GM18499 (cell line): ENCODE results near the gene MSANTD3.
"Not testable (repeated sequence)": the region's sequence is repeated elsewhere in the genome, so short reads cannot be mapped to it uniquely, and the experiment has no call there.

Experiments
- ATAC-seq: cut with Tn5 transposase; IDR thresholded peaks from one replicate; pipeline ENCODE4 v1.9.1; 2021; ENCODE audit warnings: moderate number of reproducible peaks; ENCODE audit not compliant: insufficient read depth, unreplicated experiment

Gene MSANTD3

DNA sequence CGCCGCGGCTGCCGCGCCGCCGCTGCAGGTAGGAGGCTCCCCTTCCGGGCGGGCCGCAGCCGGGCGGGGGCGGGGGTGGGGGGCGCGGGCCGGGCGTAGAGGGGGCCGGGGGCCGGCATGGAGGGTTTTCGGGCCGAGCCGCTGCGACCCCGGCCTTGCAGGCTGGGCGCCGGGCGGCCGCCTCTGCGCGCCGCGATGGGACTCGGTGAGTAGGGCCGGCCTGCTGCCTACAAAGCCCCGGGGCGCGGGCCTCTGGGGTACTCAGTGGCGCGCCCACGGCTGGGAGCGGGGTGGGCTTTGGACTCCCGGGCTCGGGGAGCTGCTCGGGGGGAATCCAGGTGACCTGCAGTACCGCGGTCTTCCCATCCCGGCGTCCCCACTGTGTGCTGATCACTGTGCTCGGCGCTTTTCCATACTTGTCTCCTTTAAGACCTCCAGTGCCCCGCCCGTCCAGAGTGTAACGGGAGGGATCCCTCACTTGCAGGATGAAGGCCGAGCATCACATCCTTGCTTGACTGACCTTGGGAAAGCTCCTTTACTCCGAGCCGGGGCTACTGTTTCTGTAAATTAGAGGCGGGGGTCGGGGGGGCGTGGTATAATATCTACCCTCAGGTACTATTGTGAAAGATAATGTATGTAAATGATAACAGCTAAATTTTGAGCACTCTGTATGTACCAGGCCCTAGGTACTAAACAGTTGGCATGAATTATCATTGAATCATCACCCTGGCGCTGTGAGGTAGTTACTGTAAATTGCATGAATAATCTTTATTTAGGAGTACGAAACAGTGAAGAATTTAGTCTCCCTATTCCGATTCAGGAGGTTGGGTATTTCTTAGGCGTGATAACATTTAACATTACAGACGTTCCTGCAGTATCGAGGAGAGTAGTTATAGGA, 672 bp downstream of the MSANTD3 start:
- ATAC-seq, result no peak

GRCh38 chr9:100428871-100429654, 2.1 kb downstream of the MSANTD3 start:
- no peak for ATAC-seq

- ATAC-seq, result no peak
Observed at GRCh38 chr9:100430286-100430940, 3.5 kb downstream of the MSANTD3 start.

GRCh38 chr9:100431886-100432285, 4.9 kb downstream of the MSANTD3 start:
- ATAC-seq, result no peak

GRCh38 chr9:100432736-100433135, 5.8 kb downstream of the MSANTD3 start:
- ATAC-seq, result no peak

- no peak for ATAC-seq
Observed at GRCh38 chr9:100436571-100436970, 9.6 kb downstream of the MSANTD3 start.

- ATAC-seq, result no peak
Observed at GRCh38 chr9:100437860-100438805, 11.2 kb downstream of the MSANTD3 start.

DNA sequence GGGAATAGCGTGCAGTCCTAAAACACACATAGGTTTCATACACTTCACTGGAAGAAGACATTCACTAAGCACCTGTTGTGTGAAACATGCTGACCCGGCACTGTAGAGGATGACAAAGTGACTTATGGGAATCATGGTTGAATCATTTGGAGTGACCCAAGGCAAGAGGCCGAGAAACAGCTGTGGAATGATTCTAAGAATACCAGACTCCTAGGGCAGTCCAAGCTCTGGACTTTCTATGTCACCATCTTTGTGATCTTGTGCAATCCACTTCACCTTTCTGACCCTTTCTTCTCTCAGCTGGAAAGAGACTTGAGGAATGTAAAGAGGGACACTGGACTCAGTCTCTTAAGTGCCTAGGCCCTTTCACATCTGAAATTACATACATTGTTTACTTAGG, 13.1 kb downstream of the MSANTD3 start:
- ATAC-seq, result no peak

DNA sequence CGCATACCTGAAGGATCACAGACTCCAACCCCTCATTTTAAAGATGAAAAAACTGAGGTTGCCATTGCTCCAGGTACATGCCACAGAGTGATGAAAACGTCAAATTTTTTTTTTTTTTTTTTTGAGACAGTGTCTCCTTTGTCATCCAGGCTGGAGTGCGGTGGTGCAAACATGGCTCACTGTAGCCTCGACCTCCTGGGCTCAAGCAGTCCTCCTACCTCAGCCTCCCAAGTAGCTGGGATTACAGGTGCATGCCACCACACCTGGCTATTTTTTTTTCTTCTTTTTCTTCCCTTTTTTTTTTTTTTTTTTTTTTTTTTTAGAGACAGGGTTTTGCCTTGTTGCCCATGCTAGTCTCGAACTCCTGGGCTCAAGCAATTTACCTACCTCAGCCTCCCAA, 13.5 kb downstream of the MSANTD3 start:
- not testable (repeated sequence) for ATAC-seq

DNA sequence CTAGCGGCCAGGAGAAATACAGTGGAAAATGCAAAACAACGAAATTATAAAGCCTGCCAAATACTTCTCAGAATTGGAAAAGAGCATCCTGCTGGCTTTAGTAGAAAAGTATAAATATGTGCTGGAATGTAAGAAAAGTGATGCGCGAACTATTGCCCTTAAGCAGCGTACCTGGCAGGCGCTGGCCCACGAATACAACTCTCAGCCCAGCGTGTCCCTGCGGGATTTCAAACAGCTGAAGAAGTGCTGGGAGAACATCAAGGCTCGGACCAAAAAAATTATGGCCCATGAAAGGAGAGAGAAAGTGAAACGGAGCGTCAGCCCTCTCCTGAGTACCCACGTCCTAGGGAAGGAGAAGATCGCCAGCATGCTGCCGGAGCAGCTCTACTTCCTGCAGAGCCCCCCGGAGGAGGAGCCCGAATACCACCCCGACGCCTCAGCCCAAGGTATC, 15.0 kb downstream of the MSANTD3 start:
- ATAC-seq, result no peak

DNA sequence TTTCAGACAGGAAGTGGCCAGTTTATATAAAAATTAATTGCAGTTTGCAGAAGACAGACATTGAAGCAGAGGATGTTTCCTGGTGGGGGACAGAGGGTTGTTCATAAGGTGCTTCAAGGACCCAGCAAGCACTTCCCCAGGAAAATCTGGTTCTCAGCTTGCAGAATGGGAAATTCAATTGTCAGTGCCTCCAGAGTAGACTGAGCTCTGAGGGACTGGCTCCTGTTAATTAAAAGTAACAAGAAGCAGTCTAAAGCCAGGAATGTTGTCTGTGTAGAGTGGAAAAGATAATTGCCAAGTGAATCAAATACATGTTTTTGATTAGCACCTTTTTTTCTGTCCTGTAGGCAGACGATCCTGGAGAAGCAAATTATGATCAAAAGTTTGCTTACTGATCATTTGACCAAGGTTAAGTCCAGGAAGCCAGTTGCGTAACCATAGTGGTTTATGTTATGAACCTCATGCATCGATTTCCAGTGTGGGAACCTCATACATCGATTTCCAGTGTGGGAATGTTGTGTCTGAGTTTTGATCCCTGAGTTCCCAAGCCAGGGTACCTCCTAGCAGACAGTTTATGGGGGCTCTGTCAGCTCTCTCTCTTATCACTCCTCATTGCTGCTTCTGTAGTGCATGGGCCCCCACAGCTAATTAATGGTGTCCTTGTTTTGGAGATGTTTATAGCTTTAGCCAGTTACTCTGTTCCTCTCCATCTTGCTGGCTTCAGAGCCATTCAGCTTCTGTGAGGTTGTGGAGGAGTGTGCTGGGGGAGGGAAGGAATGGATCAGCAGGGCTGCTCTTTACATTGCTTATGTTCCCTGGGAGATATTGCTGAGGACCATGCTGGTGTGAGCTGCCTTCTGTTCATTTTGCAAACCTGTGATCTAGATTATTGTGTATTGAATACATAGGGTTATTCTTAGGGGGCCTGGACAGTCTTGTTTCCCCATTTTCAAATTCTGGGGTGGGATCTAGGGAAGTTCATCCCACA, 17.1 kb downstream of the MSANTD3 start:
- ATAC-seq, result no peak

DNA sequence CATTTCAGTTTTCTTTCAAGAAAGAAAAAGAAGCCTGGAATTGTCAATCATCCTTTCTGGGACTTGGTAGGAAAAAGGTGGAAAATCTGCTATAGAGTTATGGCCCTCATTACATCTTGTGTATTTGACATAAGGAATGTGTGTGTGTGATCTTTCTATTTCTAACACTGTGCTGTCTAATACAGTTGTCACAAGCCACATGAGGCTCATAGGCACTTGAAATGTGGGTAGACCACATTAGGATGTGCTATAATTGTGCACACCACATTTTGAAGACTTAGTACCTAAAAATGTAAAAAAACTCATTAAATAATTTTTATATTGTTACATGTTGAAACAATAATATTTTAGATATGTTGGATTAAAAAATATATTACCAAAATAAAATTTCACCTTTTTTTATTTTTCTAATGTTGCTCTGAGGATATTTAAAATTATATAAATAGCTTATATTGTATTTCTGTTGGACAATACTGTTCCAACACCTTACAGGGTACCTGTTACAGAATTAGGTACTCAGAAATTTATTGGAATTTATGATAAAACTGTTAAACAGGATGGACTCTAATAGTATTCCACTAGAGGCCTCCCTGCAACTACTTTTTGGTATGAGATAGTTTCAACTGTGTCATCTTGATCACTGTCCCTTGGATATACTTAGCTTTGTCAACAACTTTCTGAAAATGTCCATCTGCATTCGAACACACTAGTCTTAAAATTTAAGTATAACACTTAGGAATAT, 18.4 kb downstream of the MSANTD3 start:
- ATAC-seq, result no peak

GRCh38 chr9:100445903-100446549, 19.1 kb downstream of the MSANTD3 start:
- ATAC-seq, result no peak

- ATAC-seq, result no peak
Observed at GRCh38 chr9:100447041-100447440, 20.1 kb downstream of the MSANTD3 start.

DNA sequence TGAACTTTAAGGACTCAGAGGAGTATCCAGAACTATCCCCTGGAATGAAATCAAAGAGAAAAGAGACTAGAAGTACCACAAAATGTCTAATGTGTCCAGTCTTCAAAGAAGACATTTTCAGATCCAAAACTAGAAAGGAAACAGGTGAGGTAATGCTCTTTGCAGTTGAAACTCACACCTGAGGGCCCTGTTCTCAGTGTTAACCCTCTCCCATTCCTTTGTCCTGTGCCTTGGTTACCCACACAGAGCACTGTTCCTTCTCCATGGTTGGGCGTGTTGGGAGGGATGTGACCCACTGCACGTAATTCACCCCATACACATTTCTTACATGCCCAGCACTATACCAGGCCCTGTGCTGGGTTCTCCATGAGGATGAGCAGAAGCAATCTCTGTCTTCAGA, 21.3 kb downstream of the MSANTD3 start:
- ATAC-seq, result no peak

GRCh38 chr9:100449420-100449819, 22.5 kb downstream of the MSANTD3 start:
- peak; percentile 66 for ATAC-seq

DNA sequence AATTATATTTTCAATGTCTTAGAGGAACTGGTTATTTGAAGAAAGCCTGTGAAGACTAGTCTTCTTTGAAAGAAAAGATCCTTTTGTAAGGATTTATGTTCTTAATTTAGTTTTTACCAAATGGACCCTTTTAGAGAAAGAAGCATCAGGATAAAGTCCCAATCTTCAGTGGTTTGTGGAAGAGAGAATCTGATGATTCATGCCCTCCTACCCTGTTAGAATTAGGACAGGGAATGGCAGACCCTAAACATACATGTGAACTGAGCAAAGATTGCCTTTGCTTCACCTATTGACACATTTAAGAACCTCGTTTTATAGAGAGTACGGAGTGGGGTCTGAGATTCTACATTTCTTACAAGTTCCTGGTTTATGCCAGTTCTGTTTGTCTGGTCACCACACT, 26.0 kb downstream of the MSANTD3 start:
- no peak for ATAC-seq
